Vagina (tissue), 2 donors: ENCODE data around the gene SEPTIN2. TPM values are rescaled to one million over a fixed set of nuclear protein-coding genes. Genes with fewer than 3 reads are reported as not detected.

Source experiments
- DNase-seq, 2 donors: peaks; one replicate each; pipeline ENCODE4 v3.0.0-alpha.2; 2017; ENCODE audit errors: extremely low spot score in 2 of 2
- H3K27ac ChIP-seq: fragments of 200-600 bp; sonication (generic); one replicate; pipeline ENCODE4 v1.5.1; 2019
- H3K27me3 ChIP-seq: fragments of 200-600 bp; sonication (generic); one replicate; pipeline ENCODE4 v1.5.1; 2019
- H3K36me3 ChIP-seq, 2 donors: fragments of 200-600 bp; sonication (generic); one replicate each; pipeline ENCODE4 v1.5.1; 2017 to 2019
- H3K4me1 ChIP-seq: fragments of 200-600 bp; sonication (generic); one replicate; pipeline ENCODE4 v1.5.1; 2019
- H3K4me3 ChIP-seq, 2 donors: fragments of 200-600 bp; sonication (generic); 1 replicate in 1 of 2; 2 replicates in 1 of 2; pipeline ENCODE4 v1.5.1; 2016 to 2019
- H3K9me3 ChIP-seq: fragments of 200-600 bp; sonication (generic); one replicate; pipeline ENCODE4 v1.5.1; 2019
- POLR2A ChIP-seq, 2 donors: fragments of 450-650 bp; IDR thresholded peaks; one replicate each; pipeline ENCODE4 v1.6.1; 2017; ENCODE audit warnings: antibody characterized with exemption in 2 of 2, mild to moderate bottlenecking in 2 of 2, moderate library complexity in 2 of 2
- POLR2AphosphoS5 ChIP-seq, 2 donors: sonication (generic); formaldehyde crosslinking; IDR thresholded peaks; one replicate each; pipeline ENCODE4 v1.9.0; 2017; ENCODE audit warnings: antibody characterized with exemption in 2 of 2, mild to moderate bottlenecking in 2 of 2, low read depth in 1 of 2; ENCODE audit not compliant: insufficient read depth in 1 of 2
- intact Hi-C: fragments of 100-400 bp; cut with DNase I; formaldehyde crosslinking; loops from one replicate; pipeline ENCODE4 v1.15.1; 2023
- total RNA-seq: library from RNA; depleted of rRNA; stranded (reverse); fragments of >200 nt; gene quantifications from one replicate; pipeline ENCODE4 v1.2.3, GENCODE V29; 2016
- TF ChIP-seq, protein P1 (sequence below), 3 experiments: fragments of 450-650 bp in 2 of 3; fragments of 200-600 bp in 1 of 3; sonication (generic) in 1 of 3; IDR thresholded peaks; one replicate each; pipeline ENCODE4 v1.5.1; 2017 to 2019; ENCODE audit warnings: antibody characterized with exemption in 3 of 3, mild to moderate bottlenecking in 2 of 3, moderate library complexity in 2 of 3

Gene SEPTIN2
- total RNA-seq, 1 donor from 2014 or later: 198 TPM

- Histone ChIP-seq H3K4me3 (no peak overlapping the region), H3K4me1 (peaks cover 29% of the 10 kb centered on the region), H3K9me3 (no peaks in the 10 kb centered on the region), H3K27me3 (no peaks in the 10 kb centered on the region), H3K36me3 (no peaks in the 10 kb centered on the region), H3K27ac (no peak overlapping the region)
- TF ChIP-seq POLR2AphosphoS5 (IDR thresholded peaks at IDR 0.05; ENCODE audit: insufficient read depth in 1 of 2, low read depth in 1 of 2): no peak
- TF ChIP-seq, protein P1, sequence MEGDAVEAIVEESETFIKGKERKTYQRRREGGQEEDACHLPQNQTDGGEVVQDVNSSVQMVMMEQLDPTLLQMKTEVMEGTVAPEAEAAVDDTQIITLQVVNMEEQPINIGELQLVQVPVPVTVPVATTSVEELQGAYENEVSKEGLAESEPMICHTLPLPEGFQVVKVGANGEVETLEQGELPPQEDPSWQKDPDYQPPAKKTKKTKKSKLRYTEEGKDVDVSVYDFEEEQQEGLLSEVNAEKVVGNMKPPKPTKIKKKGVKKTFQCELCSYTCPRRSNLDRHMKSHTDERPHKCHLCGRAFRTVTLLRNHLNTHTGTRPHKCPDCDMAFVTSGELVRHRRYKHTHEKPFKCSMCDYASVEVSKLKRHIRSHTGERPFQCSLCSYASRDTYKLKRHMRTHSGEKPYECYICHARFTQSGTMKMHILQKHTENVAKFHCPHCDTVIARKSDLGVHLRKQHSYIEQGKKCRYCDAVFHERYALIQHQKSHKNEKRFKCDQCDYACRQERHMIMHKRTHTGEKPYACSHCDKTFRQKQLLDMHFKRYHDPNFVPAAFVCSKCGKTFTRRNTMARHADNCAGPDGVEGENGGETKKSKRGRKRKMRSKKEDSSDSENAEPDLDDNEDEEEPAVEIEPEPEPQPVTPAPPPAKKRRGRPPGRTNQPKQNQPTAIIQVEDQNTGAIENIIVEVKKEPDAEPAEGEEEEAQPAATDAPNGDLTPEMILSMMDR (IDR thresholded peaks at IDR 0.05): no peak
- TF ChIP-seq POLR2A (IDR thresholded peaks at IDR 0.05): no peak
- DNase-seq: no peak
- intact Hi-C loops: loop anchor here (10.0 kb wide), 1 partner anchor 75 kb away; no protein-coding TSS in a partner anchor
Measured at GRCh38 chr2:241300000-241300399, 15.7 kb upstream of the SEPTIN2 start.

GRCh38 chr2:241302083-241302482 lies 13.6 kb upstream of the SEPTIN2 start:
- peaks cover 36% of the 10 kb centered on the region for H3K4me1 ChIP-seq
- DNase-seq: no peak
- H3K27me3 ChIP-seq: no peaks in the 10 kb centered on the region
- no peaks in the 10 kb centered on the region for H3K9me3 ChIP-seq
- no peak overlapping the region for H3K4me3 ChIP-seq
- no peak overlapping the region for H3K27ac ChIP-seq
- no peaks in the 10 kb centered on the region for H3K36me3 ChIP-seq
- intact Hi-C loops: loop anchor here (10.0 kb wide), 1 partner anchor 77 kb away; no protein-coding TSS in a partner anchor
- TF ChIP-seq POLR2A (IDR thresholded peaks at IDR 0.05): no peak
- TF ChIP-seq, protein P1 (IDR thresholded peaks at IDR 0.05): no peak
- no peak for TF ChIP-seq POLR2AphosphoS5 (IDR thresholded peaks at IDR 0.05; ENCODE audit: insufficient read depth in 1 of 2, low read depth in 1 of 2)

- no peaks in the 10 kb centered on the region for H3K27me3 ChIP-seq
- H3K4me1 ChIP-seq: peaks cover 36% of the 10 kb centered on the region
- no peaks in the 10 kb centered on the region for H3K9me3 ChIP-seq
- no peaks in the 10 kb centered on the region for H3K36me3 ChIP-seq
- intact Hi-C loops: loop anchor here (10.0 kb wide), 1 partner anchor 78 kb away; no protein-coding TSS in a partner anchor
- TF ChIP-seq, protein P1 (IDR thresholded peaks at IDR 0.05): no peak
- TF ChIP-seq POLR2AphosphoS5 (IDR thresholded peaks at IDR 0.05; ENCODE audit: insufficient read depth in 1 of 2, low read depth in 1 of 2) (no peak), POLR2A (IDR thresholded peaks at IDR 0.05) (no peak)
- H3K27ac ChIP-seq: no peak overlapping the region
- DNase-seq: no peak
- no peak overlapping the region for H3K4me3 ChIP-seq
Measured at GRCh38 chr2:241302759-241303651, 12.7 kb upstream of the SEPTIN2 start.

- no peaks in the 10 kb centered on the region for H3K9me3 ChIP-seq
- no peaks in the 10 kb centered on the region for H3K27me3 ChIP-seq
- no peak overlapping the region for H3K27ac ChIP-seq
- no peak for DNase-seq
- no peaks in the 10 kb centered on the region for H3K36me3 ChIP-seq
- H3K4me3 ChIP-seq: no peak overlapping the region
- peaks cover 44% of the 10 kb centered on the region for H3K4me1 ChIP-seq
- intact Hi-C loops: loop anchor here (10.0 kb wide), 1 partner anchor 79 kb away; no protein-coding TSS in a partner anchor
- TF ChIP-seq POLR2A (IDR thresholded peaks at IDR 0.05) (no peak), POLR2AphosphoS5 (IDR thresholded peaks at IDR 0.05; ENCODE audit: insufficient read depth in 1 of 2, low read depth in 1 of 2) (no peak)
Measured at GRCh38 chr2:241304039-241304670, 11.6 kb upstream of the SEPTIN2 start.

GRCh38 chr2:241307055-241307454 lies 8.7 kb upstream of the SEPTIN2 start:
- no peak for DNase-seq
- TF ChIP-seq, protein P1 (IDR thresholded peaks at IDR 0.05): no peak
- TF ChIP-seq POLR2A (IDR thresholded peaks at IDR 0.05) (no peak), POLR2AphosphoS5 (IDR thresholded peaks at IDR 0.05; ENCODE audit: insufficient read depth in 1 of 2, low read depth in 1 of 2) (no peak)
- Histone ChIP-seq H3K36me3 (no peaks in the 10 kb centered on the region), H3K4me3 (no peak overlapping the region), H3K27ac (no peak overlapping the region), H3K4me1 (peaks cover 56% of the 10 kb centered on the region), H3K9me3 (no peaks in the 10 kb centered on the region), H3K27me3 (no peaks in the 10 kb centered on the region)
- intact Hi-C loops: loop anchor here (10.0 kb wide), 1 partner anchor 82 kb away; no protein-coding TSS in a partner anchor
